ENCODE results near the gene EP400.
"Not testable (repeated sequence)": the region's sequence is repeated elsewhere in the genome, so short reads cannot be mapped to it uniquely, and the experiment has no call there.

EP400 gene

DNA sequence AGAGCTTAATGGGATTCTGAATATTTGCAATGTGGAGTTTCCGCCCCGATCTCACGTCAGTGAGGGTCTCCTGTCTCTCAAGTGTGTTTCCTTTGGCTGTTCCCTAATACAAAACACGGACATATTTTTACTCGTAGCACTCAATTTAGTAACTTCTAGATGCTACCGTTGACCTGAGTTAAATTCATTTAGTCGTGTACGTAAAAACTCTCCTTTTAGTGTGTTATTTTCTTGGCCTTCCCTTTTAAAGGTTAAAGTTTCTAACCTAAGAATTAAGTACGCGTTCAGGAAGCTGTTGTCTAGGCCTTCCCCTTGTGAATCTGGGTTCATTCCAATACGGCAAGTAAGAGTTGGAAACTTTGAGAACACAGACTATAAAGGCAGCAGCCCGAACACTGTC lies 130.0 kb downstream of the EP400 start:
- H3K4me3 ChIP-seq (ENCODE audit: low read depth, low read length): no peak overlapping the region
- TF ChIP-seq, protein P1, sequence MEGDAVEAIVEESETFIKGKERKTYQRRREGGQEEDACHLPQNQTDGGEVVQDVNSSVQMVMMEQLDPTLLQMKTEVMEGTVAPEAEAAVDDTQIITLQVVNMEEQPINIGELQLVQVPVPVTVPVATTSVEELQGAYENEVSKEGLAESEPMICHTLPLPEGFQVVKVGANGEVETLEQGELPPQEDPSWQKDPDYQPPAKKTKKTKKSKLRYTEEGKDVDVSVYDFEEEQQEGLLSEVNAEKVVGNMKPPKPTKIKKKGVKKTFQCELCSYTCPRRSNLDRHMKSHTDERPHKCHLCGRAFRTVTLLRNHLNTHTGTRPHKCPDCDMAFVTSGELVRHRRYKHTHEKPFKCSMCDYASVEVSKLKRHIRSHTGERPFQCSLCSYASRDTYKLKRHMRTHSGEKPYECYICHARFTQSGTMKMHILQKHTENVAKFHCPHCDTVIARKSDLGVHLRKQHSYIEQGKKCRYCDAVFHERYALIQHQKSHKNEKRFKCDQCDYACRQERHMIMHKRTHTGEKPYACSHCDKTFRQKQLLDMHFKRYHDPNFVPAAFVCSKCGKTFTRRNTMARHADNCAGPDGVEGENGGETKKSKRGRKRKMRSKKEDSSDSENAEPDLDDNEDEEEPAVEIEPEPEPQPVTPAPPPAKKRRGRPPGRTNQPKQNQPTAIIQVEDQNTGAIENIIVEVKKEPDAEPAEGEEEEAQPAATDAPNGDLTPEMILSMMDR (IDR thresholded peaks at IDR 0.05; ENCODE audit: low read depth, low read length): no peak

DNA sequence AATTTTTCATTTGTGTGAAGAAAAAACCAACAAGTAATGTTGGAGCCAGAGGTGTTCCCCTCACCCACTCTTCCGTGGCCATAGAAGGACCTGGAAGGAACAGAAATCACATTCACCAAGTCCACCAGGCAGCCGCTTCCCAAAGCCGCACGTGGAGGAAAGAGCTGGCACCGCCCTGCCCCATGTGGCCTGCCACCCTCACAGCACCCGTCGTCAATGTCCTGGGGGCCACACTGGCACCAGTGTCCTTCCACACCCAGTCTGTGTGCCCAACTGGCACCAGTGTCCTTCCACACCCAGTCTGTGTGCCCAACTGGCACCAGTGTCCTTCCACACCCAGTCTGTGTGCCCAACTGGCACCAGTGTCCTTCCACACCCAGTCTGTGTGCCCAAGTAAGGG lies 130.8 kb downstream of the EP400 start:
- H3K4me3 ChIP-seq (ENCODE audit: low read depth, low read length): not testable (repeated sequence)

DNA sequence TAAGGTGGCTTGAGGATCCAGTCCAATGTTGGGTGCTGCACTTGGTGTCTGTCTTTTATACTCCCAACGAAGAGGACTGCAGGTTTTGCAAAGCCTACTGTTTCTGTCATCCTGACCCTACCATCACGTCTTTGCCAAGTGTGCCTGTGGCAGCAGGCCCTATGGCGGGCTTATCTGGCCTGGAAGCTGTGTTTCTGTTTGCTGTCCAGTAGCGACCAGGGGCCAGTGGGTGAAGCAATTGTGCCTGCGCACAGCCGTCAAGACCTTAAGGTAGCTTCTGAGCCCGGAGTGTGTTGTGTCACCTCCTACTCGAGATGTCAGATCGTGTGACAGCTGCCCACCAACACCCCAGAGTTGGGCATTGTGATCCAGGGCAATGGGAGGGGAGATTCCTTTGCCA lies 131.7 kb downstream of the EP400 start:
- TF ChIP-seq, protein P1 (IDR thresholded peaks at IDR 0.05; ENCODE audit: low read depth, low read length): no peak
- H3K4me3 ChIP-seq (ENCODE audit: low read depth, low read length): no peak overlapping the region

DNA sequence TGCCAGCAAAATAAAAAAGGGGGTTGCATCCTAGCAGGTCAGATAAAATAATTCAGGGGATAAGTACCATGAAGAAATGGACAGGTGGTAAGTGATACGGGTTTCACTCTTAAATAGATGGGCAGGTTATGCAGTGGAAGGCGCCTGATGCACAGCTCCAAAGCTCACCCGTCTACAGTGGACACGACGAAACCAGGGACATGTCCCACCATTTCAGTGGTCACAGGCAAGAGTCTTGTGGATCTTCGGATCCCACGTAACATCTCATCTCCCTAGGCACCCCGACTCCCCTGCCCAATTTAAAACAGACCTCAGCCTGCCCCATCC lies 133.8 kb downstream of the EP400 start:
- H3K4me3 ChIP-seq (ENCODE audit: low read depth, low read length): peak overlapping the region; percentile 41
- TF ChIP-seq, protein P1 (IDR thresholded peaks at IDR 0.05; ENCODE audit: low read depth, low read length): no peak

DNA sequence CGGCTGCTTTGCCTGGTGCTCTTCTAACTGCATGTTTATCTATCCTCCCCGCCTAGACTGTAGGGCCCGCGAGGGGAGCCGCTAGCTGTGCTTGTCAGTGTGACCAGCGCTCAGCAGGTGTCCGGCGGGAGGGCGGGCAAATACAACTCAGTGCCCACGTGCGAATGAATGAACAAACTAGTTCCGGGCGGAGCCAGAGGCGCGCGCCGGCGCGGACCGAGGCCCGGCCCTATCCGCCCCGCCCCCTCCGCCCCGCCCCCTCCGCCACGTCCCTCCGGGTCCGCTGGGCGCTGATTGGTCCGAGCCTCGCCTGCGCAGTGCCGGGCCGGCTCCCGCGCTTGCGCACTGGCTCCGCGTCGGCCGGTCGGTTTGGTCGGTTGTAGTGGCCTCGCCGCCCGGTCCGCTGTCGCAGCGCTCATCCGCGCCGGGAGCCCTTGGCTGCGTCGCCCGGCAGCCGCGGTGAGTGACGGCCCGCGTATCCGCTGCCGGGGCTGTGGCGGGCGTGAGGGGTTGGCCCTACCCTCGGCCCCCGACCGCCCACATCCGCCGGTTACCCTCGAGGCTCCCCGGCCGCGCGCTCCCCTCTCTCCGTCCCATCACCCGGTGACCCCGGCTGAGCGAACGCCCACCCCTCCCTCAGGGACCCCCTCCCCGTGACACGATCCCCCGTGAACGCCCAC lies 134.3 kb downstream of the EP400 start:
- TF ChIP-seq, protein P1 (IDR thresholded peaks at IDR 0.05; ENCODE audit: low read depth, low read length): no peak

DNA sequence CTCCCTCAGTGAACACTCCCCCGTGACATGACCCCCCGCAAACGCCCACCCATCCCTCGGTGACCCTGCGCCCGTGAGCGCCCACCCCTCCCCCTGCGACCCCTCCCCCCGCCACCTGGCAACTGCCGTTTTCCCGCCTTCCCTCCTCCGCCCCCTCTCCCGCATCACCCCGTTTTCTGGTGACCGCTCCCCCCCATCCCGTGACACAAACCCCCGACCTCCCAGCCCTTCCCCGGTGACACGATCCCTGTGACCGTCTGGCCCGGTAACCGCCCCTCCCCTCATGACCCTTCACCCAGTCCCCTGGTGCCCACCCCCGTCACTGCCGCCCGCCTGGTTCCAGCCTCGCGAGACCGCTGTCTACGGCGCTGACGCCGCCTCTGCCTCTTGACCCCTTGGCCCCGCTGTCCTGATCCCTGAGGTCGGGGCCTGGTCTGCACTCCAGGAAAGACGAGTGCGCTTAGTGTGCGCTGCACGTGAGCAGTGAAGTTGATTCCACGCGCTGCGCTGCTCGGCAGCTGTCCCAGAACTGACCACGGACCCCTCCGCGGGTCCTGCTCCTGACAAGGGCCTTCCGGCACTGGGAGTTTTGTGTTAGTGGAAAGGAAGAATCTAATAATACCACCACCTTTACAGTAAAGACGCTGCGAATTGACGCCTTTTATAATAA lies 135.0 kb downstream of the EP400 start:
- TF ChIP-seq, protein P1 (IDR thresholded peaks at IDR 0.05; ENCODE audit: low read depth, low read length): no peak
- peak overlapping the region; percentile 78 for H3K4me3 ChIP-seq (ENCODE audit: low read depth, low read length)

More for the DNA sequence above, 134.3 kb downstream of the EP400 start:
- peak overlapping the region; percentile 78 for H3K4me3 ChIP-seq (ENCODE audit: low read depth, low read length)

- TF ChIP-seq, protein P1 (IDR thresholded peaks at IDR 0.05; ENCODE audit: low read depth, low read length): no peak
- peak overlapping the region; percentile 78 for H3K4me3 ChIP-seq (ENCODE audit: low read depth, low read length)
Measured at GRCh38 chr12:132085291-132085635, 135.5 kb downstream of the EP400 start.

All from WI38 (cell line).